AG10803 (cell line): ENCODE results near the gene KLHDC10.
"Not testable (repeated sequence)": the region's sequence is repeated elsewhere in the genome, so short reads cannot be mapped to it uniquely, and the experiment has no call there.

Experiments used
- DNase-seq: peaks from one replicate; pipeline ENCODE4 v3.0.0; 2010; ENCODE audit warnings: low read depth
- H3K4me3 ChIP-seq: 2 replicates; pipeline ENCODE4 v1.5.1; 2011; ENCODE audit warnings: mild to moderate bottlenecking, low read length, control low read depth
- TF ChIP-seq, protein P1 (sequence below): conservative IDR thresholded peaks from 2 replicates; pipeline ENCODE4 v1.5.1; 2011; ENCODE audit warnings: mild to moderate bottlenecking, low read length, control low read depth, inconsistent platforms

KLHDC10 gene

GRCh38 chr7:130099331-130099730 lies 29.0 kb downstream of the KLHDC10 start:
- no peak for DNase-seq
- TF ChIP-seq, protein P1, sequence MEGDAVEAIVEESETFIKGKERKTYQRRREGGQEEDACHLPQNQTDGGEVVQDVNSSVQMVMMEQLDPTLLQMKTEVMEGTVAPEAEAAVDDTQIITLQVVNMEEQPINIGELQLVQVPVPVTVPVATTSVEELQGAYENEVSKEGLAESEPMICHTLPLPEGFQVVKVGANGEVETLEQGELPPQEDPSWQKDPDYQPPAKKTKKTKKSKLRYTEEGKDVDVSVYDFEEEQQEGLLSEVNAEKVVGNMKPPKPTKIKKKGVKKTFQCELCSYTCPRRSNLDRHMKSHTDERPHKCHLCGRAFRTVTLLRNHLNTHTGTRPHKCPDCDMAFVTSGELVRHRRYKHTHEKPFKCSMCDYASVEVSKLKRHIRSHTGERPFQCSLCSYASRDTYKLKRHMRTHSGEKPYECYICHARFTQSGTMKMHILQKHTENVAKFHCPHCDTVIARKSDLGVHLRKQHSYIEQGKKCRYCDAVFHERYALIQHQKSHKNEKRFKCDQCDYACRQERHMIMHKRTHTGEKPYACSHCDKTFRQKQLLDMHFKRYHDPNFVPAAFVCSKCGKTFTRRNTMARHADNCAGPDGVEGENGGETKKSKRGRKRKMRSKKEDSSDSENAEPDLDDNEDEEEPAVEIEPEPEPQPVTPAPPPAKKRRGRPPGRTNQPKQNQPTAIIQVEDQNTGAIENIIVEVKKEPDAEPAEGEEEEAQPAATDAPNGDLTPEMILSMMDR, result no peak
- H3K4me3 ChIP-seq, result no peak overlapping the region

DNA sequence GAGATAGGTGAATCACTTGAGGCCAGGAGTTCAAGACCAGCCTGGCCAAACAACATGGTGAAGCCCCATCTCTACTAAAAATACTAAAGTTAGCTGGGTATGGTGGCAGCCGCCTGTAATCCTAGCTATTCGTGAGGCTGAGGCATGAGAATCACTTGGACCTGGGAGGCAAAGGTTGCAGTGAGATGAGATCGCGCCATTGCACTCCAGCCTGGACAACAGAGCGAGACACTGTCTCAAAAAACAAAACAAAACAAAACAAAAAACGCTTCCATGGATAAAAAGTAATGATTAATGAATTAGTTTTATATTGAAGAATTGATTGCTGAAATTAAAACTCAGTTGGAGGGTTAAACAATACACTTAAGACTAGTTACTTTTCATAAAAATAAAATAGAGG lies 32.3 kb downstream of the KLHDC10 start:
- no peak overlapping the region for H3K4me3 ChIP-seq
- TF ChIP-seq, protein P1, result no peak
- DNase-seq, result no peak

DNA sequence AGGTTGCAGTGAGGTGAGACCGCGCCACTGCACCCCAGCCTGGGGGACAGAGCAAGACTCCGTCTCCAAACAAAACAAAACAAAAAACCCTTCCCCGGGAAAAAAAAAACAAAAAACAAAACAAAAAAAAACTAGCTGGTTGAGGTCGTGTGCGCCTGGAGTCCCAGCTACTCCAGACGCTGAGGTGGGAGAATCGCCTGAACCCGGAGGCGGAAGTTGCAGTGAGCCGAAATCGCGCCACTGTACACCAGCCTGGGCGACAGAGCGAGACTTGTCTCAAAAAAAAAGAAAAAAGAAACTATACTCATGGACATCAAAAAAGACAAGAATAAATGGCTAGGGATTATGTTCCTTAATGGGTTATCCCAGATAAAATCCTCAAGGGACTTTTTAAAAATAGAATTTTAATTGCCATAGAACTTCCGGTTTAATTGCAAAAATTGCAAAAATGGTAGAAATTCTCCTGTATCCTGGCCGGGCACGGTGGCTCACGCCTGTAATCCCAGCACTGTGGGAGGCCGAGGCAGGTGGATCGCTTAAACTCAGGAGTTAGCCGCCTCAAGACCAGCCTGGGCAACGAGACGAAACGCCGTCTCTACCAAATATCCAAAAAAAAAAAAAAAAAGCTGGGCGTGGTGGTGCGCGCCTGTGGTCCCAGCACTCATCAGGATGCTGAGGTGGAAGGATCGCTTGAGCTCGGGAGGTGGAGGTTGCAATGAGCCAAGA lies 37.8 kb downstream of the KLHDC10 start:
- no peak overlapping the region for H3K4me3 ChIP-seq
- TF ChIP-seq, protein P1, result no peak
- DNase-seq, result no peak

DNA sequence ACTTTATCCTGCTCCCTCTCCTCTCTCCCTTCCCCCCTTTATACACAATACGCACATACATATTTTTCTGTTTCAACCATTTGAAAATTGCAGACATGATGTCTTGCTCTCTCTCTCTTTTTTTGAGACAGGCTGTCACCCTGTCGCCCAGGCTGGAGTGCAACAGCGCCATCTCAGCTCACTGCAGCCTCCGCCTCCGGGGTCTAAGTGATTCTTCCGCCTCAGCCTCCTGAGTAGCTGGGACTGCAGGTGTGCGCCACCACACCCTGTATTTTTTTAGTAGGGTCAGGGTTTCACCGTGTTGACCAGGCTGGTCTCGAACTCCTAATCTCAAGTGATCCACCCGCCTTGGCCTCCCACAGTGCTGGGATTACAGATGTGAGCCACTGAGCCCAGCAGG lies 38.5 kb downstream of the KLHDC10 start:
- no peak for DNase-seq
- TF ChIP-seq, protein P1, result no peak
- no peak overlapping the region for H3K4me3 ChIP-seq

- DNase-seq, result no peak
- no peak overlapping the region for H3K4me3 ChIP-seq
- TF ChIP-seq, protein P1, result no peak
These were observed 41.8 kb downstream of the KLHDC10 start for GRCh38 chr7:130112093-130112492.

GRCh38 chr7:130112662-130113425 lies 42.5 kb downstream of the KLHDC10 start:
- H3K4me3 ChIP-seq, result no peak overlapping the region
- TF ChIP-seq, protein P1, result no peak
- no peak for DNase-seq

DNA sequence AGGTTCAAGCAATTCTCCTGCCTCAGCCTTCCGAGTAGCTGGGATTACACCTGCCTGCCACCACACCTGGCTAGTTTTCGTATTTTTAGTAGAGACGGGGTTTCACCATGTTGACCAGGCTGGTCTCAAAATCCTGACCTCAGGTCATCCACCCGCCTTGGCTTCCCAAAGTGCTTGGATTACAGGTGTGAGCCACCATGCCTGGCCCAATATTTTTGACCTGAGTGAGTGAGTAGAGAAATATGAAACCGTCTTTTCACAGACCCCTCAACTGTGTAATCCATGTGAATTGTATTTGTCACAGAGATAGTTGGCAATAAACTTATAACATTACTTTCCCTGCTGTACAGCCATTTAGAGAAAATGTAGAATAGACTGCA lies 43.1 kb downstream of the KLHDC10 start:
- DNase-seq, H3K4me3 ChIP-seq: not testable (repeated sequence)
